Glomerular endothelial cell (primary cell): ENCODE results near the gene ERH. TPM values are rescaled to one million over a fixed set of nuclear protein-coding genes. Genes with fewer than 3 reads are reported as not detected.
A peak's percentile ranks its signal among the peaks of the same experiment; 100 is the strongest.
"Not testable (repeated sequence)": the region's sequence is repeated elsewhere in the genome, so short reads cannot be mapped to it uniquely, and the experiment has no call there.

ENCODE experiments used
- DNase-seq: peaks from one replicate; pipeline ENCODE4 v3.0.0-alpha.2; 2011; ENCODE audit warnings: low read depth, low spot score; ENCODE audit errors: extremely low read depth
- total RNA-seq: library from RNA; depleted of rRNA; stranded (reverse); fragments of >200 nt; gene quantifications from 2 replicates; pipeline ENCODE4 v1.2.3, GENCODE V29; 2015

ERH gene
- total RNA-seq = 124 and 128 TPM in 2 replicates

DNA sequence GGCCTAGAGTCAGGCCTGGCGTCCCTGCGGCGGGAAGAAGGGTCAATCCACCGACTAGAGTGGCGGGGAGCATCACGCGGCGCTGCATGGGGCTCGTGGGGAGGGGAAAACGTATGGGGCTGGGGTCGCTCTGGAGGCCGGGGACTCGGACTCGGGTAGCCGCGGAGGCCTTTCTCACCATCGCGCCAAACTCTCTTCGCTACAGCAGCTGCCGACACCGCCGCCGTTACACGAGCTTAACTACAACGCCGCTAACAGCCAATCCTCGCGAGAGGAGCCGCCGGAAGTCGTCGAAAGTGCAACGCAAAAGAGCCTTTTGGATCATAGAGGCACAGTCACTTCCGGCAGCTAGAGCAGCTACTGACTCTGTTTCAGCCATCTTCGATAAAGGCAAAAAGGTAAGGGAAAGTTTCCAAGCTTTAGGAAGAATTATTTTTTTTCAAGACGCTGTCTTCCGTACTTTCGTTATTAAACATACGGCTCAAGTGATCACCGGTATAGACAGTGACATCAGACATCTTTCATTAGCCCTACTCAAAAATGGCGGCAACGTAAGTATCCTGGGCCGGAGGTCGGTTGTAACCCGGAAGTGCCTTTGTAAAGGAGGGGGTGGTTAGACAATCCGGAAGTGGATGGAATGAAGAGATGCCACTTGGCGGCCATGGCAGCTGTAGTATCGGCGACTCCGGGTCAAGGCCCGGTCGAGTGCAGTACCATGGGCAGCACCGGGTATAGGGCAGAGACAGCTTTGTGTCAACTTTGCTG, at the start of gene ERH, which contains the start of gene SLC39A9:
TSS of gene ERH (minus strand) at position 247 of the 765 bp plus-strand sequence. CDS start at position 181, 66 bp downstream.
TSS of gene SLC39A9 (plus strand) at position 640 of the 765 bp plus-strand sequence. CDS start 678 bp downstream, outside the sequence.
- peak; percentile 96 for DNase-seq

DNA sequence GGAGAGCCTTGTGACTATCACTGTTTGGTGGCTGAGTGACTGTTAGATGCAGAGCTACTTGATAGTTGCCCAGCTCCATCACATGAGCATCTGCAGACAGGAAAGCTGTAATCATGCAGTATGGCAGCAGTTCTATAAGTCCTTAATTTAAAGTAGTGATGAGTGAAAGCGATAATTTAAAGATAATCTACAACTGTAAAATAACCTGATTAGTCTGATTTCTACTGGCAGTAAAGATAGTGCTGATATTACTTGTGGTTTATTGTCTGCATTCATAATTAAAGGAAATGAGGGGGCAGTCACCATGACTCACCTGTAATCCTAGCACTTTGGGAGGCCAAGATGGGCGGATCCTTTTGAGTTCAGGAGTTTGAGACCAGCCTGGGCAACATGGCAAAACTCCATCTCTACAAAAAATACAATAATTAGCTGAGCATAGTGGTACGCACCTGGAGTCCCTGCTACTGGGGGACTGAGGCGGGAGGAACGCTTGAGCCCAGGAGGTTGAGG, 45.3 kb upstream of the ERH start:
- no peak for DNase-seq

DNA sequence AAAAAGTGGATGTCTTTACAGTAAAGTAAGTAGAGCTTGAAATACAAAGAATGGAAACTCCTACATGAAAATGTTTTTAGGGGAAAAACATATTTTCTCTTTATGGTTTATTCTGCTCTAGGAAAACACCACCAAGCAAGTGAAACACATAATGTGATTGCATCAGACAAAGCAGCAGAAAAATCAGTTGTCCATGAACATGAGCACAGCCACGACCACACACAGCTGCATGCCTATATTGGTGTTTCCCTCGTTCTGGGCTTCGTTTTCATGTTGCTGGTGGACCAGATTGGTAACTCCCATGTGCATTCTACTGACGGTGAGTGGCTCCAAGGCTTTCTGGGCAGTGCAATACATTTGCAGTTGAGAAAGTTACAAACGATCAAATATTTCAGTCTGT, 43.8 kb upstream of the ERH start:
- DNase-seq = no peak

DNA sequence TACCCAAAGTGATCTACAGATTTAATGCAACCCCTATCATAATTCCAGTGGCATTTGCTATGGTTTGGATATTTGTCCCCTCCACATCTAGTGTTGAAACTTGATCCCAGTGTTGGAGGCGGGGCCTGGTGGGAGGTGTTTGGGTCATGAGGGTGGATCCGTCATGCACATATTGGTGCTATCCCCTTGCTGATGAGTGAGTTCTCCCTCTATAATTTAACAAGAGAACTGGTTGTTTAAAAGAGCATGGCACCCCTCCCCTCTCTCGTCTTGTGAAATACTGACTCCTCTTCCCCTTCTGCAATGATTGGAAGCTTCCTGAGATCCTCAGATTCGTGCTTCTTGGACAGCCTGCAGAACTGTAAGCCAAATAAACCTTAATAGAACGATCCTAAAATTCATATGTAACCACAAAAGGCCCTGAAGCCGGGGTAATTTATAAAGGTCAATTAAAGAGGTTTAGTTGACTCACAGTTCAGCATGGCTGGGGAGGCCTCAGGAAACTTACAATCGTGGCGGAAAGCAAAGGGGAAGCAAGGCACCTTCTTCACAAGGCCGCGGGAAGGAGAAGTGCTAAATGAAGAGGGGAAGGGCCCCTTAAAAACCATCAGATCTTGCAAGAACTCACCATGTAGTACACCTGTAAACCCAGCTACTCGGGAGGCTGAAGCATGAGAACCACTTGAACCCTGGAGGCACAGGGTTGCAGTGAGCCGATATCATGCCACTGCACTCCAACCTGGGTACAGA, 41.6 kb upstream of the ERH start:
- DNase-seq = no peak

DNA sequence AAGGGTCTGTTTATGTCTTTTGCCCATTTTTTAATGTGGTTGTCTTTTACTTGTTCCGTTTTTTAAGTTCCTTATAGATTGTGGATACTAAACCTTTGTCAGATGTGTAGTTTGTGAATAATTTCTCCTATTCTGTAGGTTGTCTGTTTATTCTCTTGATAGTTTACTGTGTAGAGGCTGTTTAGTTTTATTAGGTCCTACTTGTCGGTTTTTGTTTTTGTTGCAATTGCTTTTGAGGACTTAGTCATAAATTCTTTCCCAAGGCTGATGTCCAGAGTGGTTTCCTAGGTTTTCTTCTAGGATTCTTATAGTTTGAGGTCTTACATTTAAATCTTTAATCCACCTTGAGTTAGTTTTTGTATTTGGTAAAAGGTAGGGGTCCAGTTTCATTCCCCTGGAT, 34.3 kb upstream of the ERH start:
- no peak for DNase-seq

DNA sequence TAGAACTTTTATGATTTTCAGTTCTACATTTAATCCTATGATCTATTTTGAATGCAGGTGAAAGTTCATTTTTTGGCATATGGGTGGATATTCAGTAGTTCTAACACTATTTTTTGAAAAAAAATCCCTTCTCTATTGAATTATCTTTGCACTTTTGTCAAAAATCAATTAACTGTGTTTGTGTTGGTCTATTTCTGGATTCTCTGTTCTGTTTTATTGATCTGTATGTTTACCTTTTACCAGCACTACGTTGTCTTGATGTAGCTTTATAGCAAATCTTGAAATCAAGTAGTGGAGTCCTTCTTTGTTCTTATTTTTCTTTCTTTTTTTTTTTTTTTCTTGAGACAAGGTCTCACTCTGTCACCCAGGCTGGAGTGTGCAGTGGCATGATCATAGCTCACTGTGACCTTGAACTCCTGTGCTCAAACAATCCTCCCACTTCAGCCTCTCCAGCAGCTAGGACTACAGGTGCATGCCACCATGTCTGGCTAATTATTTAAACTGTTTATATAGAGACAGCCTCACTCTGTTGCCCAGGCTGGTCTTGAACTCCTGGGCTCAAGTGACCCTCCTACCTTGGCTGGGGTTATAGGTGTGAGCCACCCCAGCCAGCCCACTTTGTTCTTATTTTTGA, 32.3 kb upstream of the ERH start:
- no peak for DNase-seq

DNA sequence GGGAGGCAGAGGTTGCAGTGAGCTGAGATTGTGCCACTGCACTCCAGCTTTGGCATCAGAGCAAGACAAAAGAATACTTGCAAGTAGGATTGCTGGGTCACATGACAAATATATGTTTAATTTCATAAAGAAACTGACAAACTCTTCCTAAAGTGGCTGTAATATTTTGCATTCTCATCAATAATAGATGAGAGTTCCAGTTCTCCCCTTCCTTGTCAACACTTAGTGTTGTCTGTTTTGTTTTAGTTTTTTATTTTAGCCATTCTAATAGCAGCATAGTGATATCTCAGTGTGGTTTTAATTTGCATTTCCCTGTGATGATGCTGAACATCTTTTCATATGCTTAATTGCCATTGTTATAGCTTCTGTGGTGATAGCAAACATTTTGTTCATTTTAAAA, 31.5 kb upstream of the ERH start:
- DNase-seq = no peak

DNA sequence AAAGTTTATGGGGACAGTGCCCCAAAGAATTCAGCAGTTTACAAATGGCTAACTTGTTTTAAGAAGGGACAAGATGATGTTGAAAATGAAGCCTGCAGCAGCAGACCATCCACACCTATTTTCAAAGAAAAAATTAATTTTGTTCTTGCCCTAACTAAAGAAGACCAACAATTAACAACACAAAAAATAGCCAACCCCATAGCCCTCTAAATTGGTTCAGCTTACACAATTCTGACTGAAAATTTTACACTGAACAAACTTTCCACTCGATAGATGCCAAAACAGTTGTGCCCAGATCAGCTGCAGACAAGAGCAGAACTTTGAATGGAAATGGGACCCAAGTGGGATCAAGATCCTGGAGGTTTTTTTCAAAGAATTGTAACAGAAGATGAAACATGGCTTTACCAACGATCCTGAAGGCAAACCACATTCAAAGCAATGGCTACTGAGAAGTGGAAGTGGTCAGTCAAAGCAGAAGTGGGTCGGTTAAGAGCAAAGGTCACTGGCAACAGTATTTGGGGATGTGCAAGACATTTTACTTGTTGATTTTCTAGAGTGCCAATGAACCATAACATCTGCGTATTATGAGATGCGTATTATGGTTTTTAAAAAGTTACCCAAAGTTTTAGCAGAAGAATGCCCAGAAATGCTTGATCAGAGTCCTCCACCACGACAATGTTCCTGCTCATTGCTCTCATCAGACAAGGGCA, 30.3 kb upstream of the ERH start:
- no peak for DNase-seq

DNA sequence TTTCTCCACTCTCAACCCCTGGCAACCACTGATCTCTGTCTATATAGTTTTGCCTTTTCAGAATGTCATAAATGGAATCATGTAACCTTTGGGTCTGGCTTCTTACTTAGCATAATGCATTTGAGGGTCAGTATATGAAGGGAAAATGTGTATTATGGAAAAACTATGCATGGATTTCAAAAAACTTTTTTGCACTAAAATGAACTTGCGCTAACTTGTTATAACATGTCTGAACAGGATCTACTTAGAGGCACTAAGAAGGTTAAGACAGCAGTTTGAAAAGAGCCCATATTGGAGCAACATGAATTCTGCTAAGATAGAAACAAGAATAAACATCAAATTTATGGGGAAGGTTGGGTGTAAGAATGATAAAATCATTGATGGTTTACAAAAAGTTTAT, 29.5 kb upstream of the ERH start:
- no peak for DNase-seq

DNA sequence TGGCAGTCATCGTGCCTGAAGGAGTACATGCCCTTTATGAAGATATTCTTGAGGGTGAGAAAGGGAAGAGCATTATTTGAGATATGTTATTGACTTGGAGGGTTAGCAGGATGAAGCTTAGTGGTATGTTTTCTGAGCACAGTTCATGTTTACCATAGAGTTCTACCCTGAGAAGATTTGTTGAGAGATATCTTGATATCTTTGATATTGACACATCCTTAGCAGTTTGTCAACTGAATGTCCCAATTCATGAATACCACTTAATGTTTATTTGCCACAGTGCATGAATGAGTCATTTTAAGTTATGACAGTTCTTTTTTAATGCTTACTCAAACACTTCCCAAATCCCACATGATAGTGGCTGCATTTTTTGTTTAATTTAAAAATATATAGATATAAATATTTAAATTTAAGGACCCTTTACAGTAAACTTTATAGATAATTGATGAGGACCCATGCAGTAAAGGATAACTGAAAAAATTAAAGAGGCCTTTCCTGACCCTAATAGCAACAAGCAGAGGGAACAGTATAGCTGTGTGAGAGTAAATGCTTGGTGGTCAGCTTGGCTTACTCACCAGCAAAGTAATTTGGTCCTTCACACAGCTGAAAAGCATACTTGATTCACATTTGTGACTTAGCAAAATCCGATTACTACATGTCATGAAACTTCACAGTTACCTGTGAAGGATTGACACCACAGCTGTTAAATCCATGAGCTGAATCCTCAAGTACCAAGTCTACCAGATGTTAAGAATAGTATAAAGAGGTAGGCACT, 26.2 kb upstream of the ERH start:
- no peak for DNase-seq

DNA sequence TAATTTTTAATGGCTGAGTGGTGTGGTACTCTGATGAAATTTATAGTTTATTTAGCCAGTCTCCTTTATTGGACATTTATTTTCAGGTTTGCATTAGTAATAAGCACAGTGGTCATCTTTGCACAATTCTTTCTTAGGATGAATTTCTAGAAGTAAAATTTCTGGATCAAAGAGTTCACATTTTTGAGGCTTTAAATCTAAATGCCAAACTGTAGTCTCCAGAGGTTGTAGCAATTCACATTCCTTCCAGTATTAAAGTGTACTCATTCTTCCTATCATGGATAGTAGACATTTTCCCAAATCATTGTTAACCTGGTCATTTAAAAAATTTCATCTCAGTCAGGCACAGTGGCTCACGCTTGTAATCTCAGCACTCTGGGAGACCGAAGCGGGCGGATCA, 25.2 kb upstream of the ERH start:
- no peak for DNase-seq

DNA sequence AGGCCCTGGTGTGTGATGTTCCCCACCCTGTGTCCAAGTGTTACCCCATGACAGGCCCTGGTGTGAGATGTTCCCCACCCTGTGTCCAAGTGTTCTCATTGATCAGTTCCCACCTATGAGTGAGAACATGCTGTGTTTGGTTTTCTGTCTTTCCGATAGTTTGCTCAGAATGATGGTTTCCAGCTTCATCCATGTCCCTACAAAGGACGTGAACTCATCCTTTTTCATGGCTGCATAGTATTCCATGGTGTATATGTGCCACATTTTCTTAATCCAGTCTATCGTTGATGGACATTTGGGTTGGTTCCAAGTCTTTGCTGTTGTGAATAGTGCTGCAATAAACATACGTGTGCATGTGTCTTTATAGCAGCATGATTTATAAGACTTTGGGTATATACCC, 18.0 kb upstream of the ERH start:
- DNase-seq = not testable (repeated sequence)

DNA sequence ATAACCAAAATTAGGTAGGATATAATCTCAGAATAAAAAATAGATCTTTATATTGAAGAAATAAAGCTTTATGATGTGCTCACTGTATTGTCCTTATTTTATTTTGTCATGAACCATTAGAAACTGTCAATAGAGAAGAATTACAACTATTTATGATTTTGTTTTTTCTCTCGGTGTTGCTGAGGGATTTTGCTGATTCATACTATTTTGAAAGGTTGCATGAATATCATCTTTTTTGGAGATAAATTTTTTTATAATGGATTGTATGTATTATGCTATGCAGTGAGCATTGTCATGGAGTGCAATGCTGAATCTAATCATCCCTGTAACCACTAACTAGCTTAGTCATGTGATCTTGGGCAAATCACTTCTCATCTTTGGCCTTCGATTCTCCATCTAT, 15.4 kb upstream of the ERH start:
- no peak for DNase-seq

DNA sequence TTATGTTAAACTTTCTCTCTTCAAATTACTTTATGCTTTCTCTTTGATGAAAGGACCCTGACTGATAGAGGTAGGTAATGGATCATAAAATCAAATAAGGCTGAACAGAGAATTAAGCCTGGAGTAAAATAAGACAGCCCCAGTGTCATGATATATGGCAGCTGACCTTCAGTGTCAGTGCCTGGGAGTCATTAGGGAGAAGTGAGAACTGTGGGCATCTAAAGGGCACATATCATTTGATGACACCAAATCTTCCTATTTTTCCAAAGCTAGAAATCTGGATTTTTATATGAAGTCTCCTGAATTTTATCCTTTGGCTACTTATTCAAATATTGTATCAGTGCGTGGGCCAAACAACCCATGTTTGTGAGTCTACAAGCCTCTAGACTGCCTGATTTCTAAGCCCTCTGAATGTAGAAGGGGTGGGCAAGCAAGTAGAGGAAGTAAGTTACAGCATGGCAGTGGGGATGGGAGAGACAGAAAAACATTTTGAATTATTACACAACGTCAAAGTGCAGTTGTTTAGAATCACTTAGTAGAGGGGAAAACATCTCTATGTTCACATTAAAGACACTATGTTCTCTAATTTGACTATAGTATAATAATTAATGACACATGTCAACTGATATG, 10.3 kb upstream of the ERH start:
- DNase-seq = no peak

DNA sequence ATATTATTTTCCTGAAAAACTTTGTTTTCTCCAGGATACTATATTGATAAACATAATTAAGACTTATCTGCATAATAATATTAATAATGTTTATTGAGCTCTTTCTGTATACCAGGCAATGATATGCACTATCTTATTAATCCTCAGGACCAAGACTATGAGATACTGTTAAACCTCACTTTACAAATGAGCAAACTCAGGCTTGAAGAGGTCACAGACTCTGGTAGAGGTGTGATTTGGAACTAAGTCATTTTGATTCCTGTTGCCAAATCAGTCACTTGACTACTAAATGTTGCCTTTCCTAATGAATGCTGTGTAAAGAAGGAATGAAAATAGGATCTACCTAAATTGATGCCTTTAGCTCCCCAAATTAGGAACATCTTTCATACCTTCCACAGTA, 7.7 kb upstream of the ERH start:
- no peak for DNase-seq

DNA sequence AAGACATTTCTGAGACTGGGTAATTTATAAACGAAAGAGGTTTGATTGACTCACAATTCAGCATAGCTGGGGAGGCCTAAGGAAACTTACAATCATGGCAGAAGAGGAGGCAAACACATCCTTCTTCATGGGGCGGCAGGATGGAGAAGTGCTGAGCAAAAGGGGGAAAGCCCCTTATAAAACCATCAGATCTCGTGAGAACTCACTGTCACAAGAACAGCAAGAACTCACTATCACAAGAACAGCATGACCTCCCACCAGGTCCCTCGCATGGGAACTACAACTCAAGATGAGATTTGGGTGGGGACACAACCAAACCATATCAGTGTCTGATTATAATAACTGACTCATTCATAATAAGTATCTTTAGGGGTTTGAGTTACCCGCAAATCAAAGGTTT, 6.8 kb upstream of the ERH start:
- no peak for DNase-seq

DNA sequence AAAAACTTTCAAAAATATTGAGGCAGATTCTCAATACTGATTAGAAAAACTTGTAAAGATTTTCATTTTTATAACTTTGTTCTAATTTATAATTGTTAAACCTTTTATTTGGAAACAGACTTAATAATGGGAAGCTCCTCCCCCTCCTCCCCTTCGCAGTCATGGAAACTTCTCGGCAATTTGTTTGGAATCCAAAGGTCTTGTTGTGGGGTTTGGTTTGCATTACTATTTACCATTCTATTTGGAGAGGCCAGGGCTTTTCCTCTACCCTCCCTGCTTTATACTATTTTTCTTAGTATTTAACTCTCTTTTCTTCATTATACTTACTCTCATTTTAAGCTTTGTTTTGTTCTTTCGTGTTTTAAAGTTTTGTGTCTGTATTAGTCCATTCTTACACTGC, 6.4 kb upstream of the ERH start:
- no peak for DNase-seq

DNA sequence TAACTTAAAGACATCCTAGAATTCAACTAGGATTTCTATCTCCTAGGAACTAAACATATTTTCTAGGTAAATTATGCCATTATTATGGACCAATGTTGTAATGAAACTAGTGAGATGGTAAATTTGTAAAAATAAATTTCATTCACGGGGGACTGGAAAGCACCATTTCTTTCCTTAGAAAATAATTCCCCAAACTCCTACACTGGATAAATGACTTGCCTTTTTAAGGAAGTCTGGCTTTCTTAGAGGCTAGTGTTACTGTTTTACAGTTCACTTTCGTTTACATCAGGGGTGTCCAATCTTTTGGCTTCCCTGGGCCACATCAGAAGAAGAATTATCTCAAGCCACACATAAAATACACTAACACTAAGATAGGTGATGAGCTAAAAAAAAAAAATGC, 3.7 kb upstream of the ERH start:
- DNase-seq = no peak

DNA sequence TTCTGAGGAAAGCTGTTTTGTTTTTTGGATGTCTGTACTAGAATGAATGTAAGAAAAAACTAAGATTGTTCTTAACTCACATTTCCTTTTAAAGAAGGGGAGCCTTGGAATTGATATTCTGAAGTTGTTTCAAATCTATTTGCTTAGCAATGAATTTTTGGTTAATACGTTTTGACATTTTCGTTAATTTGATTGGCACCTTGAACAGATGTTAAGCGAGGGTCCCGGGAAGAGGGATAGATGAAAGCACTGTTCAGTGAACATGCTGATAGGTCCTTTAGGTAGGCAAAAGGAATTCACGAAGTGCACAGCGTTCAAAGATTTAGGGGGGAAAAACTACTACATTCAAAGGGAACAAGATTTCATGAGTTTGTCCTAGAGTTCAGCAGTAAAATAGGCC, 2.1 kb upstream of the ERH start:
- no peak for DNase-seq

DNA sequence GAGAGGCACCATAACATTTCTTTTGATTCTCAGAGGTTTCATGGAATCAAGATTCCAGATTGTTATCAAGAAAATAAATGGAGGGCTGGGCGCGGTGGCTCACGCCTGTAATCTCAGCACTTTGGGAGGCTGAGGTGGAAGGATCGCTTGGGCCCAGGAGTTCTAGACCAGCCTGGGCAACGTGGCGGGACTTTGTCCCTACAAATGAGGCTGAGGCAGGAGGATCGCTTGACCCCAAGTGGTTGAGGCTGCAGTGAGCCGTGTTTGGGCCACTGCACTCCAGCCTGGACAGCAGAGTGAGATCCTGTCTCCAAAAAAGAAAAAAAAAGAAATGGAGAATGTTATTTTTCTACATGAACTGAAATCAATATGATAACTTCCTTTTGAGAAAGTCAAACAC, 1.7 kb upstream of the ERH start:
- no peak for DNase-seq
